Measurements from ENCODE around the gene OR2T2.
"Not testable (repeated sequence)": the region's sequence is repeated elsewhere in the genome, so short reads cannot be mapped to it uniquely, and the experiment has no call there.

The OR2T2 gene

GRCh38 chr1:248445399-248445798 lies at the start of gene OR2T2:
Gene OR2T2, plus strand, starts transcription at chr1:248445637. Its CDS starts 7,161 bp downstream, at chr1:248452798.
- not testable (repeated sequence) for DNase-seq

- DNase-seq, result no peak
These were observed 42.7 kb upstream of the OR2T2 start, which contains the start of gene OR2T1 for GRCh38 chr1:248402748-248403147. Gene OR2T1, plus strand, starts transcription at chr1:248403048. Its CDS starts 3,100 bp downstream, at chr1:248406148.

DNA sequence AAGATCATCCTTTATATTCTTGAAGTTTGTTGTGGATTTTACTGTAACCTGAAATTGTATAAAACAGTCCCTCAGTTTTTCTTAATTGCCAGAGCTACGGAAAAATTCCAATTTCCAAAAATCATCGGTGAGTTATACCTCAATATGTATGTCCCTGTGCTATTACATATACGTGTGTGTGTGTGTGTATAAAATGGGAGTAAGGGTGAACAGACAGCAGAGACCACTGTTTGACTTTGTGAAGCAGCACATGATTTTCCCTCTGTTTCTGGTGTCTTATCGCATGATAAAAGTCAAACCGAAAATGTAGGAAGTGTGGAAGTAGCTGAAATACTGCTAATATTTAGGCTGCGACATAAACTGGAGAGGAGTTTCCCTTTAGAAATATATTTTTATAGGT lies 41.4 kb upstream of the OR2T2 start:
- peak; percentile 0 for DNase-seq

GRCh38 chr1:248406721-248407692 lies 38.4 kb upstream of the OR2T2 start:
- DNase-seq, result no peak

- no peak for DNase-seq
These were observed 29.2 kb upstream of the OR2T2 start for GRCh38 chr1:248416226-248416625.

GRCh38 chr1:248417854-248418253 lies 27.6 kb upstream of the OR2T2 start:
- DNase-seq, result no peak

DNA sequence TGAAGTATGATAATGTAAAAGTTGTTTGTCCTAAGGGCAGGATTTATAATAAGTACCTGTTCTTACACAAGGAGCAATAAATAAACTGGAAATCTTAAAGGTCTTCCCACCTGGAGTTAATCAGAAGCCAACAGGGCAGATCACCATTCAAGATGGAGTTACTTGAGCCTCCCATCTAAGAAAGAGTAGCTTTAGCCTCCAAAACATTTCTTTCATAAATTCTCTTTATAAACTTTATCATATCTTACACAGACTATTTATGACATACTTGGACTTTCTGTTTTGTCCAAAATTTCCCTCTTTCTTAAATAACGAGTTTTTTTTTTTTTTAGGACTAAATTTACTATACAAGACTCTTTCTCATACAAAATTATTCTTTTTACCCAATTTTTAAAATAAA lies 24.1 kb upstream of the OR2T2 start:
- peak; percentile 2 for DNase-seq

- not testable (repeated sequence) for DNase-seq
These were observed 17.8 kb upstream of the OR2T2 start for GRCh38 chr1:248427526-248428191.

DNA sequence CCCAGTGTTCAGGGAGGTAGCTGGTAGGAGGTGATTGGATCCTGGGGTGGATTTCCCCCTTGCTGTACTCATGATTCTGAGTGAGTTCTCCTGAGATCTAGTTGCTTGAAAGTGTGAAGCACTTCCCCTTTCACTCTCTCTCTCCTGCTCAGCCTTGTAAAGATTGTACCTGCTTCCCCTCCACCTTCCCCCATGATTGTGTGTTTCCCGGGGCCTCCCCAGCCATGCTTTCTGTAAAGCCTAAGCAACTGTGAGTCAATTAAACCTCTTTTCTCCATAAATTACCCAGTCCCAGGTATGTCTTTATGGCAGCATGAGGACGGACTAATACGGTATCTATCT lies 17.3 kb upstream of the OR2T2 start:
- not testable (repeated sequence) for DNase-seq

GRCh38 chr1:248431683-248432082 lies 13.8 kb upstream of the OR2T2 start:
- not testable (repeated sequence) for DNase-seq

DNA sequence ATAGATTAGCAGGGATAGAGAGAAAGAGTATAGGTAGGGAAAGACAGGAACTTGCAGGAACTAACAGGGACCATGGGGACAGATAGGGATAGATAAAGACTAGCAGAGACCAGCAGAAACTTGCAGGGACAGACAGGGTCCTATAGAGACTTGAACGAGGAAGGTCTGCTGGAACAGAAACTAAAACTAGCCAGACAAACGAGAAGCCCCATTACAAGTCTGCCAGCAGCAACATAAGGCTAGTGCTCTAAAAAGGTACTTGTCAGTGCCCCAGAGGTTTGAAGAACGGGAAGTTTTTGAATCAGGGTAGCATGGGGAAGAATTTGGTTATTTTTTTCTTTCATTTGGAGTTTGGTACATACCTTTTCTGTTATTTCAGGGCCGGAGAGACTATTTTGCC lies 13.2 kb upstream of the OR2T2 start:
- DNase-seq, result not testable (repeated sequence)

GRCh38 chr1:248433811-248434415 lies 11.5 kb upstream of the OR2T2 start:
- not testable (repeated sequence) for DNase-seq

GRCh38 chr1:248434913-248435312 lies 10.5 kb upstream of the OR2T2 start:
- DNase-seq, result not testable (repeated sequence)

DNA sequence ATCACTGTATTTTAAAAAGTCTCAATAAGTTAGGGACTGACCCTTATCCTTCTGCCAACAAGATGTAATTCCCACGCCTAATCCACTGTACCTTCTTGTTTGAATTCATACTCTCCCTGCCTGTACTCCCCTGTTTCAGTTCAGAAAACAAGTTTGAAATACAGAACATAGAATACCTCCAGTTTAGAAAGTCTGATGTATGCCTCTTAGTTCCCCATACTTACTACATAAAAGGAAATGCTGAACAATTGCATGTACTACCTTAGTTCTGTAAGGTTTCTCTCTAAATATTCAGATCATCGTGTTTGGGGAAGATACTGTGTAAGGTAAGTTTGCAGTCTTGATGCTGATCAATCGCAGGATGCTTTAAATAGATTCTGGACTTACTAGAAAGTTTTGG lies 9.1 kb upstream of the OR2T2 start:
- DNase-seq, result not testable (repeated sequence)

GRCh38 chr1:248438668-248439067 lies 6.8 kb upstream of the OR2T2 start:
- not testable (repeated sequence) for DNase-seq

- DNase-seq, result not testable (repeated sequence)
These were observed 6.2 kb upstream of the OR2T2 start for GRCh38 chr1:248439283-248439682.

GRCh38 chr1:248442500-248443277 lies 2.7 kb upstream of the OR2T2 start:
- not testable (repeated sequence) for DNase-seq

DNA sequence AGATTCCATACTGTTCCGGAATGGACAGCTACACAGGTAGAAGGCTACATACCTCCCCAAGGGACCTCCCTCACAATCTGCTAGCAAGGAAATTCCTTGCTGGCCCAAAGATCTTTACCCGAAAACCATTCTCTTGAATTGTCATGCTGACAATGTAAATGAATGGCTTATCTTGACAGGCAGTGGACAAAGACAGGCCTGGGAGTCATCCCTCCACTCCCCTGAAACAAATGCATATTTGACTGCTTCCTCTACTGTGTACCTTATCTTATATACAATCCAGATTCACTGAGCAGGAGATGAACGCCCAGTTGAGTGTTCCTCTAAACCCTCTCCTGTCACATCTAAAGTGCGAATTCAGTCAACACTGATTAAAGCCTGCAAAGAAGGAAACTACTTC lies 834 bp upstream of the OR2T2 start:
- DNase-seq, result not testable (repeated sequence)

DNA sequence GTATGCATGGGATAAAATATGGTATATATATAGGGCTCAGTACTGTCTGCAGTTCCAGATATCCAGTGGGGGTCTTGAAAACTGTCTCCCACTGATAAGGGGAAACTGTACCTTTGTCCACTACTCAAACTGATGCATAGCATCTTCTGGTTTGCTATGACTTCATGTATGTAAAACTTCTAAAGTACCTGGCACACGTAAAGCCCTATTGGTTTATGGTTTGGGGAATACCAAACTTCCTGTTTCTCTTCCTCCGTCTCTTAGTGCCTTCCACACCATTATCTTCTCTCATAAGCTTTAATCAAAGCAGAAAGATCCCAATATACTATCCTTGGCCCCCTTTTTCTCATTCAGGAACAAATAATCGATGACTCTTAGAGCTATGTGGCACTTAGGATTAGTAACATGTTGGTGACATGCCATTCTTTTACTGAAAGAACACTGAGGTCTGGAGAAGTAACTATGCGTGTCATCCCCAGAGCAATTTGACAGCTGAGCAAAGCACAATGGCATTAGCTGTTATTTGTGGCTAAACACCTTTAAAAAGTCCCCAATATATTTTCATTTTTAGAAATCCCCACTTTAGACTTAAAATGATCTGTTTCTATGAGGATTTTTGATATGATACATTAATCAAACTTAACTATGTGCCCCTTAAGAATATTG lies 3.1 kb downstream of the OR2T2 start:
- not testable (repeated sequence) for DNase-seq

DNA sequence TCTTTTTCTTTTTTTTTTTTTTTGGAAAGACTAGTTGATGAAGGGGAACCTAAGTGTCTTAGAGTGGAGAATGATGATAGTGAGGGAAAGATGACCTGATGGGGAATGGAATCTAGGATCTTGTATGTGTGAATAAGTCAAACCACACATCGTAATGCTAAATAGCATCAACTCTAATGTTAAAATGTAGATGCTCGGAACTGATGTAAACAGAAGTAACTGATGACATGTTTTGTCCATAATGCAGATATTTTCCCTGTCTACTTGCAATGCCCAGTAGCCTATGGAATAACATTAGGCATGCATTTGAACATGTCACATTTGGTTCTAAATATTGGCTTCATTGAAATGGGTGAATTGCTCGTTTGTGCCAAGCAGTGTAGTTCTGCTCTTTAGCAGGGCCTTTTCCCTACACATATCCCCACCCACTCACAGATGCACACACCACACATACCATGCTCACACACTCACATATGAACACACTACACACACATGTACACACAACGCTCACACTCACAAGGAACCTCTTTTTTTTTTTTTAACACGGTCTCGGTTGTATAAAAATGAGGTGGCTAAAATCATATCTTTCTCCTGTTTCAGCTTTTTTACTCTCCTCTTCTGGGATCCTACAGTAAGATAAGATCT lies 4.5 kb downstream of the OR2T2 start:
- DNase-seq, result not testable (repeated sequence)

DNA sequence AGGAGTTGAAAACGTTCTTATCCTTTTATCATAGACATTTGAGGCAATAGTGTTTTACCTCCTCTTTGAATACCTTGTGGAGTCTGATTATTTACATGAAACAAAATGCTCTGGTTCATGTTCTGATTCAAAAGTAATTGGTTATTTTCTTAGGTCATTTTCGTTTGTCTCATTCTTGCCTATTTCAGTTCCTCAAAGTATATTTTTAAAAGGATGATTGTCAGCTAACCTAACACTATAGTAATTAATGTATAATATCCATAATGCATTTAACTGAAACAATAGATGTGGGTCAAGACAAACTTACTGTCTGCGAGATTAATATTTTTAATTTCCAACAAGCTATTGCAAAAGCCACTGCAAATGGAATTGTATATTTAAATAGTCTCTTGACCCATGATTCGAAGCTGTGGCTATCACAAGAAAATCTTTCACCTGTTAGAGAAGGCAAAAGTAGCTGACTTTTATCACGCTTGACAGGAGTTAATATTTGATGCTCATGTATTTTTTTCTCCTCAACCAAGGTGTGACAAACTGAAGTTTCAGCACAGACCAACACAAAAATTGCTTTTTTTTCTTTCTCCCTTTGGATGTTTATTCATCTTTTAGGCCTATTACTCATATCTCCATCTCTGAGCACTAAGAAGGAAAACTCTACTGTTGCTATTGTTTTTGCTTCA lies 5.2 kb downstream of the OR2T2 start:
- not testable (repeated sequence) for DNase-seq

Measured in eye (tissue), 1 donor.